NOMO-1 (cell line): ENCODE data around the gene DQX1.
A peak's percentile ranks its signal among the peaks of the same experiment; 100 is the strongest.

Experiments
- DNase-seq, 2 experiments: peaks; one replicate each; lab custom pipeline; 2025; ENCODE audit not compliant: unreplicated experiment in 2 of 2; lab: John Stamatoyannopoulos, UW

The DQX1 gene

DNA sequence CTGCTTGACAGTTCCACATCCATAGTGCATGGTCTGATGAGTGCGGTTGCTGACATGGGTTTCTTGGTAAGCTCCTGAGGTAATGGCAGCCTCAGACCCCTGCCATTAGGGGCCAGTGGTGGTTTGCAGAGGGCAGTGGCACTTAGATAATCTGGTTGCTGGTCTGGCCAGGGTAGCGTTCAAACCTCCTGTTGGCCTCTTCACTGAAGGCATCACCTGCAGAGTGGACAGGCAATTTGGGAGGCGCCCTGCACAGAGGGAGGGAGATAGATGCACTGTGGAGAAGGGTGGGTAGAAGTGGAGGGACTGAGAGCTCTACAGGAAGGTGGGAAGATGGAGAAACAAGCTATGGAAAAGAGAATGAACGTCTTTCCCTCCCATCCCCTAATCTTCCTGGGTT, 7.4 kb upstream of the DQX1 start:
- DNase-seq: no peak

DNA sequence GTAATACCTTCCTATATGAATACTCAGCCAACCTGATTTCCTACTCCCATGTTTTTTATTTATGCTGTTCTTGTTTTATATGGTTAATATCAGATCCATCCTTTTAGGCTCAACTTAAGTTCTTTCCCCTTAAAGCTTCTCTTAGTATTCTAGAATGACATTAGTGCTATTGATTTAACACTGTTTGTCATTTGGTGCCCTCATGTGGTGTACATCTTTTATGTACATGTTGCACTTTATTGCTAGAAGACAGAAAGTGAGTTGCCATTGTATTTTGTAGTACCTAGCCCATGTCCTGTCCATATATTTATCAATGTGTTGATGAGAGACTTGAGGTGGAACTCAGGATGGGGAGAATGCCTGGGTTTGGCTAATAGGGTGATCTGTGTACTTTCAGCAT, 6.2 kb upstream of the DQX1 start:
- DNase-seq: peak in 1 of 2 experiments; percentile 46

DNA sequence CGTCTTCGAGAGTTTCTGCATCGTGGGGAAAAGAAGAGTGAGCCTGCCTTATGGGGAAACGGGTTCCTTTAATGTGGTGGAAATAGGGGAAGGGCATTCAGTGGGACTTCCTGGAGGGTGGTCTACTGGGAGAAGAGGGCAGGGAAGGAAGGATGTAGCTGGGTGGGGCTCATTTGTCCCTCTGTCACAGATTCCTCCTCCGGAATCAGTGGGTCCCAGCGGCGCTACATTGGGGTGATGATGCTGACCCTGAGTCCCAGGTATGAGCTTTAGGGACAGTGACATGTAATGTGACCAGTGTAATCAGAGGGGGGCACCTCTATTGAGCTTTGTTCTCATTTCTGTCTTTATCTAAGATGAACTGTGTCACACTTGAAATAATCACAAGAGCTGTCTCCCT, 5.6 kb upstream of the DQX1 start:
- no peak for DNase-seq

DNA sequence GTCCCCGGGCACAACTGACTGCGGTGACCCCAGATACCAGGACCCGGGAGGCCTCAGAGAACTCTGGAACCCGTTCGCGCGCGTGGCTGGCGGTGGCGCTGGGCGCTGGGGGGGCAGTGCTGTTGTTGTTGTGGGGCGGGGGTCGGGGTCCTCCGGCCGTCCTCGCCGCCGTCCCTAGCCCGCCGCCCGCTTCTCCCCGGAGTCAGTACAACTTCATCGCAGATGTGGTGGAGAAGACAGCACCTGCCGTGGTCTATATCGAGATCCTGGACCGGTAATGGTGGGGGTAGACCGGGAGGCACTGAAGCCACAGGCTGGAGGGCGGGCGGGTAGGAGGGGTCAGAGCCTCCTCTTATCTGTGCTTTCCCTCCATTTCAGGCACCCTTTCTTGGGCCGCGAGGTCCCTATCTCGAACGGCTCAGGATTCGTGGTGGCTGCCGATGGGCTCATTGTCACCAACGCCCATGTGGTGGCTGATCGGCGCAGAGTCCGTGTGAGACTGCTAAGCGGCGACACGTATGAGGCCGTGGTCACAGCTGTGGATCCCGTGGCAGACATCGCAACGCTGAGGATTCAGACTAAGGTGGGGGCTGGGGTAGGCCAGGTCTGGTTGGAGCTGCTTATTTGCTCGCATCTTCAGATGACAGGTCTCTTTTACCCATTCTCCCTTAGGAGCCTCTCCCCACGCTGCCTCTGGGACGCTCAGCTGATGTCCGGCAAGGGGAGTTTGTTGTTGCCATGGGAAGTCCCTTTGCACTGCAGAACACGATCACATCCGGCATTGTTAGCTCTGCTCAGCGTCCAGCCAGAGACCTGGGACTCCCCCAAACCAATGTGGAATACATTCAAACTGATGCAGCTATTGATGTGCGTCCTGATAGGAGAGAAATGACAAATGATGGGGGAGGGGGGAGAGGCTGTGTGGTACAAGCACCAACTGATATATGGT, 4.5 kb upstream of the DQX1 start:
- DNase-seq: peak in 1 of 2 experiments; percentile 43

DNA sequence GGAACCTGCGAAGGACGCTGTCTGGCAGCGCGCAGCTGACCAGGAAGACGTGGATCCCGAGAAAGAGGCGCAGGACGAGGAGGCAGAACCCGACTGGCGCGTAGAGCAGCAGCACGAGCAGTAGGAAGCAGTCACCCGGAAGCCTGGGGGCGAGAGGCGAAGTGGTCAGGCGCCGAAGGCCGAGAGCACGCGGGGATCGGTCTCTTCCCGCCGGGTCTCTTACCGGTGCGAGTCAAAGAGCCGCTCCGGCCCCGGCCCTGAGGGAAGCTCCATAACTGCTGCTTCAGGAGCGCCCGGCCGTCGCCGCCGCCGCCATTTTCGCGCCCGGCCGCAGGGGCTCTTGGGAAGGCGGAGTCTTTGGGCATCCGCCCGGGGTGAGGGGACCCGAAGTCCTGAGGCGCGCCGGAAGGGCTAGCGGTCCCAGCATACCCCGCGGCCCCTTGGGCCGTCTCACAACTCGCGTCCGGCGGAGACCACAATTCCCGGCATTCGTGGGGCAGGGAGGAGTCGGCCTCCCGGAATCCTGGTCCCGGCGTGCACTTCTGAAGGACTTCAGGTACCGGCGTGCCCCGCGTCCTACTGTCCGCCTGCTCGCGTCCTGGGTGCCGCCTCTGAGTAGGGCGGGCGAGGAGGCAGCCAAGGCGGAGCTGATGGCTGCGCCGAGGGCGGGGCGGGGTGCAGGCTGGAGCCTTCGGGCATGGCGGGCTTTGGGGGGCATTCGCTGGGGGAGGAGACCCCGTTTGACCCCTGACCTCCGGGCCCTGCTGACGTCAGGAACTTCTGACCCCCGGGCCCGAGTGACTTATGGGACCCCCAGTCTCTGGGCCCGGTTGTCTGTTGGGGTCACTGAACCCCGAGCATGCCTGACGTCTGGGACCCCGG, 3.6 kb upstream of the DQX1 start, which contains the start of the genes AUP1 and HTRA2:
Gene AUP1, minus strand, starts transcription at position 350 of the 882 bp plus-strand sequence. Its CDS starts 77 bp downstream, at position 273.
Gene HTRA2, plus strand, starts transcription at position 577 of the 882 bp plus-strand sequence. Its CDS starts 74 bp downstream, at position 651.
- peak; percentile 96 to 98 for DNase-seq

DNA sequence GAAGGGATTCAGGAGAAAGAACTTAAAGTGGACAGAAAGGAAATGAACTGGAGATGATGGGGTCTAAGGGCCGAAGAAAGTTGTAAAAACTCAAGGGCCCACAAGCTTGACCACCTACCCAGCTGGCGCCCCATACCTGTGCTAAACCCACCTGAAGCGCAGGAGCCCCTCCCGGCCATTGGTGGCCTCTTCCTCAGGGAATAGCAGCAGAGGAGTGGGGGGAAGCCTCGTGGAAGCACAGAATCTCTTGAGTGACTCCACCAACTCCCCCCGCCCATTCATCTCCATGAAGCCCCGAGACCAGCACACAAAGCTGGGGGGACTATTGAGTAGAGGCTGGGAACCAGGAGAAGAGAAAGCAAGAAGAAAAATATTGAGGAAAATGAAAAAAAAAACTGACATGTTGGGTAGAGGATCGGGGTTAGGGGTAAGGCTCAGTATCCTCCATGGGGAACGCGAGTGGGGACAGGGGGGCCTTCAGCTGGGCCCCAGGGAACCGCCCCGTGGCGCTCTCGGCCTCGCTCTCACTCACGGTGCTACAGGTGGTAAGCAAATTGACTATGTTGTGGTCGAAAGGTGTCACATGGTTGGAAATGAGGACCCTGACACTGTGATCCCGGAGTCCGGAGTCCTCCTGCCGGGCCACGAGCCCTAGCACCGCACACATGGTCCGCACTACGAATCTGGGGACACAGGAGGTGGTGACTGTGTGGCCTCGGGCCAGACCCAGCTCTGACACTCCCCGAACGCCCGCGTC, 2.7 kb upstream of the DQX1 start:
- DNase-seq: peak in 1 of 2 experiments; percentile 40

- no peak for DNase-seq
Measured at GRCh38 chr2:74527741-74528140, 1.7 kb upstream of the DQX1 start.

GRCh38 chr2:74526649-74527230, 709 bp upstream of the DQX1 start:
- DNase-seq: no peak

GRCh38 chr2:74524955-74525716, 895 bp downstream of the DQX1 start:
- no peak for DNase-seq

- no peak for DNase-seq
Measured at GRCh38 chr2:74524005-74524404, 2.0 kb downstream of the DQX1 start.

GRCh38 chr2:74522516-74522915, 3.5 kb downstream of the DQX1 start:
- DNase-seq: no peak

GRCh38 chr2:74516650-74517049, 9.4 kb downstream of the DQX1 start:
- no peak for DNase-seq

GRCh38 chr2:74515981-74516633, 9.9 kb downstream of the DQX1 start:
- DNase-seq: no peak

DNA sequence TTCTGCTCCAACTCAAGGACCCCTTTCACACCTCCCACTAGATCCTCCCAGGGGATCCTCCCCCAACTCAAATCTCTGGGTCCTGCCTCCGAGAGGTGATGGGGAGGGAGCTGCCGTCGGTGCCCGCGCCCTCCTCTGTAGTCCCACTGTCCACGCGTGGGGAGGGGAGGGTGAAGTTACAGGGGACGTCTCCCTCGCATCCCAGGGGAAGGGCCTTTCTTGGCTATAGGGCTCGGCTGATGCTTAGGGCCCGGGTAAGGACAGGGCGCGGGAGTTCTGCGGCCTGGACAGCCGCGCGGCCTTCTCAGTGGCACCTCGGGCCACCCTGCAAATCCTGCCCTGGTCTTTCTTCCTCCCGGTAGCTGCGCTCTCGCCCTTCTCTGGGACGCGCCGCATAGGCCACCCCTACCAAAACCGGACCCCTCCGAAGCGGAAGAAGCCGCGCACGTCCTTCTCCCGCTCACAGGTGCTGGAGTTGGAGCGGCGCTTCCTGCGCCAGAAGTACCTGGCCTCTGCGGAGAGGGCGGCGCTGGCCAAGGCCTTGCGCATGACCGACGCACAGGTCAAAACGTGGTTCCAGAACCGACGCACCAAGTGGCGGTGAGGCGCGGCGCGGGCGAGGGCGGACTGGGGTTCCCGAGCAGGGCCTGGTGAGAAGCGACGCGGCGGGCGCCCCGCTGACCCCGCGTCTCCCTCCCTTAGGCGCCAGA, 10.6 kb downstream of the DQX1 start:
- no peak for DNase-seq

- no peak for DNase-seq
Measured at GRCh38 chr2:74514368-74515270, 11.4 kb downstream of the DQX1 start, which contains the start of gene TLX2. TSS of gene TLX2 (plus strand) at chr2:74514450. CDS start at chr2:74514807, 357 bp downstream.

GRCh38 chr2:74513605-74514367, 12.2 kb downstream of the DQX1 start:
- no peak for DNase-seq
